Measurements from ENCODE around the gene TARBP1. TPM values are rescaled to one million over a fixed set of nuclear protein-coding genes. Genes with fewer than 3 reads are reported as not detected.

TARBP1 gene
- total RNA-seq, 1 experiment from 2014 or later, result 47.3 TPM

- no peaks in the 10 kb centered on the region for H3K9me3 ChIP-seq (ENCODE audit: insufficient read depth, low read depth)
- CTCF ChIA-PET, result interaction anchor here (0.6 kb wide), 1 partner anchor 133 kb away, joined by 4 read pairs; no protein-coding TSS in a partner anchor
- no TSS peak for BruUV-seq (replicated peaks)
Measured at GRCh38 chr1:234474375-234474774, 4.6 kb downstream of the TARBP1 start.

GRCh38 chr1:234473118-234473517, 5.9 kb downstream of the TARBP1 start:
- no peak overlapping the region for H3K4me3 ChIP-seq
- peaks cover 16% of the 10 kb centered on the region for H3K4me1 ChIP-seq (replicated peaks; ENCODE audit: insufficient read depth)
- intact Hi-C loops (cut with micrococcal nuclease; ENCODE audit: unreplicated experiment), result loop anchor here (10.0 kb wide), 1 partner anchor 358 kb away; no protein-coding TSS in a partner anchor
- no peaks in the 10 kb centered on the region for H3K9me2 ChIP-seq (ENCODE audit: insufficient read depth)
- H3K27me3 ChIP-seq (ENCODE audit: insufficient read depth, low read depth), result no peaks in the 10 kb centered on the region
- H3K9me3 ChIP-seq (ENCODE audit: insufficient read depth, low read depth), result no peaks in the 10 kb centered on the region
- no peak overlapping the region for H2AFZ ChIP-seq
- no peak overlapping the region for H3K27ac ChIP-seq
- no peaks in the 10 kb centered on the region; the same call in 1 of the 2 replicates for H4K20me1 ChIP-seq (ENCODE audit: insufficient read depth)
- no TSS peak for BruUV-seq (replicated peaks)
- CTCF ChIA-PET, result no interaction called here
- no peak overlapping the region for H3K4me2 ChIP-seq
- POLR2A ChIA-PET (ENCODE audit: unreplicated experiment), result no interaction called here
- H3K36me3 ChIP-seq (ENCODE audit: low read depth), result peaks cover 14% of the 10 kb centered on the region; the same call in 1 of the 2 replicates
- peaks cover 8% of the 10 kb centered on the region; the same call in 1 of the 2 replicates for H3F3A ChIP-seq (ENCODE audit: insufficient read depth, low read depth)
- TF ChIP-seq EZH2 (IDR thresholded peaks at IDR 0.05; ENCODE audit: low read depth), result no peak
- no peak for TF ChIP-seq CTCF (conservative IDR thresholded peaks at IDR 0.05)
- H3K79me2 ChIP-seq (ENCODE audit: low read depth), result peaks cover 60% of the 10 kb centered on the region
- no peak for DNase-seq

More at GRCh38 chr1:234474375-234474774, 4.6 kb downstream of the TARBP1 start:
- peaks cover 16% of the 10 kb centered on the region for H3K4me1 ChIP-seq (replicated peaks; ENCODE audit: insufficient read depth)
- no peak overlapping the region for H3K4me2 ChIP-seq
- TF ChIP-seq CTCF (conservative IDR thresholded peaks at IDR 0.05) (no peak), EZH2 (IDR thresholded peaks at IDR 0.05; ENCODE audit: low read depth) (no peak)
- H3K4me3 ChIP-seq, result no peak overlapping the region
- H3K36me3 ChIP-seq (ENCODE audit: low read depth), result peaks cover 11% of the 10 kb centered on the region; the same call in 1 of the 2 replicates
- peaks cover 7% of the 10 kb centered on the region; the same call in 1 of the 2 replicates for H3F3A ChIP-seq (ENCODE audit: insufficient read depth, low read depth)
- no peak for DNase-seq
- intact Hi-C loops (cut with micrococcal nuclease; ENCODE audit: unreplicated experiment), result loop anchor here (10.0 kb wide), 1 partner anchor 360 kb away; no protein-coding TSS in a partner anchor
- H2AFZ ChIP-seq, result no peak overlapping the region
- peaks cover 58% of the 10 kb centered on the region for H3K79me2 ChIP-seq (ENCODE audit: low read depth)
- H3K27me3 ChIP-seq (ENCODE audit: insufficient read depth, low read depth), result no peaks in the 10 kb centered on the region
- no peak overlapping the region for H3K27ac ChIP-seq
- POLR2A ChIA-PET (ENCODE audit: unreplicated experiment), result no interaction called here
- no peaks in the 10 kb centered on the region for H3K9me2 ChIP-seq (ENCODE audit: insufficient read depth)
- no peaks in the 10 kb centered on the region; the same call in 1 of the 2 replicates for H4K20me1 ChIP-seq (ENCODE audit: insufficient read depth)

- ChIA-PET POLR2A (ENCODE audit: unreplicated experiment) (no interaction called here), CTCF (no interaction called here)
- no peaks in the 10 kb centered on the region for H4K20me1 ChIP-seq (ENCODE audit: insufficient read depth)
- H2AFZ ChIP-seq, result no peak overlapping the region
- no peaks in the 10 kb centered on the region for H3K27me3 ChIP-seq (ENCODE audit: insufficient read depth, low read depth)
- no TSS peak for BruUV-seq (replicated peaks)
- H3K4me3 ChIP-seq, result no peak overlapping the region
- H3K36me3 ChIP-seq (ENCODE audit: low read depth), result peaks cover 20% of the 10 kb centered on the region
- no peaks in the 10 kb centered on the region for H3K9me2 ChIP-seq (ENCODE audit: insufficient read depth)
- no peak for DNase-seq
- no peak overlapping the region for H3K27ac ChIP-seq
- H3K9me3 ChIP-seq (ENCODE audit: insufficient read depth, low read depth), result no peaks in the 10 kb centered on the region
- TF ChIP-seq CTCF (conservative IDR thresholded peaks at IDR 0.05) (no peak), EZH2 (IDR thresholded peaks at IDR 0.05; ENCODE audit: low read depth) (no peak)
- no peak overlapping the region for H3K4me2 ChIP-seq
- peaks cover 8% of the 10 kb centered on the region; the same call in 1 of the 2 replicates for H3F3A ChIP-seq (ENCODE audit: insufficient read depth, low read depth)
- H3K4me1 ChIP-seq (replicated peaks; ENCODE audit: insufficient read depth), result no peaks in the 10 kb centered on the region
- peaks cover 23% of the 10 kb centered on the region for H3K79me2 ChIP-seq (ENCODE audit: low read depth)
- intact Hi-C loops (cut with micrococcal nuclease; ENCODE audit: unreplicated experiment), result no loop called here
Measured at GRCh38 chr1:234469376-234469775, 9.6 kb downstream of the TARBP1 start.

Data from PC-9 (cell line).